Measurements from ENCODE around the gene RPUSD1. TPM values are rescaled to one million over a fixed set of nuclear protein-coding genes. Genes with fewer than 3 reads are reported as not detected.

RPUSD1 gene
- total RNA-seq, 1 experiment from 2014 or later = 59.9 TPM

- DNase-seq (ENCODE audit: low read depth, low spot score) (peak; percentile 76), ATAC-seq (peak; percentile 80)
- H3K4me3 ChIP-seq (replicated peaks in 1 of 2; ENCODE audit: low read depth in 1 of 2, low read length in 2 of 2) = peak within 1 kb of the TSS; percentile 84 to 90
- RAD21 ChIA-PET (ENCODE audit: low non-redundant PET in 1 of 2, low total read pairs in 2 of 2, uncharacterized antibody in 2 of 2, unreplicated experiment in 2 of 2) = interaction anchor here in 1 of 2 experiments (1.4 kb wide), 1 partner anchor 20 kb away, joined by 5 read pairs; the partner anchor contains the start of gene MSLN
- no peaks in the 10 kb centered on the region for H4K20me1 ChIP-seq (ENCODE audit: insufficient read depth)
- H3K79me2 ChIP-seq (ENCODE audit: insufficient read depth, low read length) = peaks cover 12% of the 10 kb centered on the region; the same call in 1 of the 2 replicates
- peaks cover 3 to 9% of the 10 kb centered on the region in 2 experiments; a peak in 3 of 4 replicates for H3K36me3 ChIP-seq (ENCODE audit: control insufficient read depth in 1 of 2, insufficient read depth in 2 of 2, low read length in 2 of 2)
- POLR2A ChIA-PET = interaction anchor here (1.0 to 1.4 kb wide), 4 partner anchors 9 to 21 kb away, joined by 3 to 5 read pairs (median 4); partner anchors contain the start of gene ANTKMT
- H3K27ac ChIP-seq (ENCODE audit: low read depth, low read length) = peak within 1 kb of the TSS; percentile 62
- H3K4me2 ChIP-seq (ENCODE audit: low read length) = peak within 1 kb of the TSS; percentile 95
- H3K9ac ChIP-seq (ENCODE audit: low read length) = peak within 1 kb of the TSS; percentile 90
- no peak within 1 kb of the TSS for H2AFZ ChIP-seq (ENCODE audit: low read depth, low read length, poor library complexity, severe bottlenecking)
- peaks cover 8 to 26% of the 10 kb centered on the region in 2 experiments for H3K4me1 ChIP-seq (ENCODE audit: control insufficient read depth in 1 of 2, insufficient read depth in 2 of 2, low read length in 2 of 2)
- intact Hi-C loops (cut with micrococcal nuclease) = no loop called here
- H3K27me3 ChIP-seq (ENCODE audit: insufficient read depth, low read length) = no peaks in the 10 kb centered on the region
- TSS peak; percentile 83 for BruUV-seq (replicated peaks)
- H3K9me2 ChIP-seq (ENCODE audit: insufficient read depth) = no peaks in the 10 kb centered on the region
- CTCF ChIA-PET = interaction anchor here (0.7 to 2.2 kb wide), 6 partner anchors 10 to 48 kb away, joined by 3 to 9 read pairs (median 4); partner anchors contain the start of genes CHTF18 and RPUSD1
- H3K9me3 ChIP-seq (ENCODE audit: control insufficient read depth in 1 of 2, insufficient read depth in 1 of 2, low read depth in 1 of 2, low read length in 2 of 2) = no peaks in the 10 kb centered on the region
- peak; percentile 69 for TF ChIP-seq POLR2A (IDR thresholded peaks at IDR 0.05; ENCODE audit: borderline replicate concordance, extremely low read depth, insufficient read depth, insufficient read length)
- TF ChIP-seq EZH2 (IDR thresholded peaks at IDR 0.05) = no peak
- no peak for TF ChIP-seq CBX3 (IDR thresholded peaks at IDR 0.05; ENCODE audit: low read depth)
- no peak for TF ChIP-seq CEBPB (IDR thresholded peaks at IDR 0.05; ENCODE audit: low read depth)
- no peak for TF ChIP-seq EZH2phosphoT487 (IDR thresholded peaks at IDR 0.05; ENCODE audit: borderline replicate concordance)
- no peak for TF ChIP-seq ZNF274 (IDR thresholded peaks at IDR 0.05; ENCODE audit: low read depth, low read length)
- TF ChIP-seq JUND (IDR thresholded peaks at IDR 0.05) = no peak
- TF ChIP-seq POLR2AphosphoS5 (IDR thresholded peaks at IDR 0.05; ENCODE audit: low read depth, low read length) = peak; percentile 84
- TF ChIP-seq ELF1 (IDR thresholded peaks at IDR 0.05; ENCODE audit: borderline replicate concordance, low read depth) = peak; percentile 100
- peak; percentile 92 for TF ChIP-seq MAX (IDR thresholded peaks at IDR 0.05)
- no peak for TF ChIP-seq ATF3 (IDR thresholded peaks at IDR 0.05)
- TF ChIP-seq YY1 (IDR thresholded peaks at IDR 0.05; ENCODE audit: extremely low read depth, insufficient replicate concordance, low read depth, low read length) = peak; percentile 96
- TF ChIP-seq FOSL1 (IDR thresholded peaks at IDR 0.05; ENCODE audit: low read depth) = no peak
- TF ChIP-seq ZBTB33 (IDR thresholded peaks at IDR 0.05; ENCODE audit: extremely low read depth, insufficient replicate concordance, low read length) = peak; percentile 25
- TF ChIP-seq REST (IDR thresholded peaks at IDR 0.05; ENCODE audit: low read depth) = no peak
- TF ChIP-seq TCF7L2 (IDR thresholded peaks at IDR 0.05; ENCODE audit: borderline replicate concordance, extremely low read depth, insufficient read depth, insufficient read length) = no peak
- TF ChIP-seq SIN3A (IDR thresholded peaks at IDR 0.05; ENCODE audit: low read depth) = peak; percentile 91
- TF ChIP-seq SRF (IDR thresholded peaks at IDR 0.05; ENCODE audit: low read depth) = no peak; the same call in 1 of the 2 replicates
- TF ChIP-seq ZFX (IDR thresholded peaks at IDR 0.05) = peak; percentile 77; the same call in 1 of the 2 replicates
- TF ChIP-seq EGR1 (IDR thresholded peaks at IDR 0.05; ENCODE audit: low read depth) = peak; percentile 67; the same call in 1 of the 2 replicates
- peak; percentile 80; the same call in 1 of the 2 replicates for TF ChIP-seq SP1 (IDR thresholded peaks at IDR 0.05; ENCODE audit: low read depth)
- peak; percentile 36; the same call in 1 of the 2 replicates for TF ChIP-seq RAD21 (IDR thresholded peaks at IDR 0.05; ENCODE audit: low read depth)
Measured at GRCh38 chr16:740764-741505, 47.2 kb downstream of the RPUSD1 start, which contains the start of gene CIAO3. Gene CIAO3 (minus strand): TSS chr16:740997. CDS start chr16:740985, 12 bp downstream.

All from HCT116 (cell line).